Lower lobe of right lung (tissue), 2 donors: ENCODE data around the gene DCC. TPM values are rescaled to one million over a fixed set of nuclear protein-coding genes. Genes with fewer than 3 reads are reported as not detected.
A peak's percentile ranks its signal among the peaks of the same experiment; 100 is the strongest.

Source experiments
- ATAC-seq, 2 donors: fragments of 200-7000 bp; cut with Tn5 transposase; one replicate each; pipeline ENCODE4 v1.9.1; 2020 to 2022; ENCODE audit warnings: mild to moderate bottlenecking in 2 of 2, moderate library complexity in 2 of 2
- DNase-seq: peaks from one replicate; pipeline ENCODE4 v3.0.0-alpha.2; 2020
- H3K27ac ChIP-seq: fragments of 200-600 bp; one replicate; pipeline ENCODE4 v1.8.0; 2022
- H3K27me3 ChIP-seq: fragments of 200-600 bp; one replicate; pipeline ENCODE4 v1.8.0; 2022; ENCODE audit warnings: low read depth
- H3K36me3 ChIP-seq: fragments of 200-600 bp; one replicate; pipeline ENCODE4 v1.8.0; 2022; ENCODE audit warnings: mild to moderate bottlenecking
- H3K4me1 ChIP-seq: fragments of 200-600 bp; one replicate; pipeline ENCODE4 v1.8.0; 2022
- H3K4me3 ChIP-seq: fragments of 200-600 bp; one replicate; pipeline ENCODE4 v1.8.0; 2022; ENCODE audit warnings: mild to moderate bottlenecking
- H3K9me3 ChIP-seq: fragments of 200-600 bp; one replicate; pipeline ENCODE4 v1.8.0; 2022
- CTCF ChIP-seq: fragments of 200-600 bp; IDR thresholded peaks from one replicate; pipeline ENCODE4 v1.8.0; 2022; ENCODE audit warnings: antibody characterized with exemption, mild to moderate bottlenecking
- intact Hi-C: fragments of 100-400 bp; cut with DNase I; formaldehyde crosslinking; loops from one replicate; pipeline ENCODE4 v1.11.0; 2022
- total RNA-seq: library from RNA; stranded (reverse); fragmentation: NEBNext Ultra II Directional; extraction: Animal tissue kit (Norgen Biotek cat#: 25700); gene quantifications from one replicate; pipeline ENCODE4 v1.2.1, GENCODE V29; 2021
- donor health status: DM: no; HTN: yes; CAD: no; lungs with severe emphysema.

DCC gene
- total RNA-seq, 1 donor from 2014 or later: 4.5 TPM

GRCh38 chr18:52948868-52949444 is 609.0 kb downstream of the DCC start:
- Histone ChIP-seq H3K27ac (no peak overlapping the region), H3K9me3 (no peaks in the 10 kb centered on the region), H3K36me3 (no peaks in the 10 kb centered on the region), H3K4me1 (peaks cover 10% of the 10 kb centered on the region), H3K27me3 (no peaks in the 10 kb centered on the region), H3K4me3 (no peak overlapping the region)
- DNase-seq: no peak
- peak; percentile 70 to 94 for ATAC-seq
- no peak for TF ChIP-seq CTCF
- intact Hi-C loops: no loop called here

- Histone ChIP-seq H3K27ac (no peak overlapping the region), H3K4me1 (peaks cover 10% of the 10 kb centered on the region), H3K27me3 (no peaks in the 10 kb centered on the region), H3K36me3 (no peaks in the 10 kb centered on the region), H3K9me3 (no peaks in the 10 kb centered on the region), H3K4me3 (no peak overlapping the region)
- intact Hi-C loops: no loop called here
- TF ChIP-seq CTCF: no peak
- DNase-seq (no peak), ATAC-seq (no peak)
These were observed 610.2 kb downstream of the DCC start for GRCh38 chr18:52950155-52950554.

GRCh38 chr18:52953387-52953786 is 613.4 kb downstream of the DCC start:
- DNase-seq (no peak), ATAC-seq (no peak)
- no peaks in the 10 kb centered on the region for H3K9me3 ChIP-seq
- H3K4me1 ChIP-seq: peaks cover 10% of the 10 kb centered on the region
- TF ChIP-seq CTCF: no peak
- no peak overlapping the region for H3K27ac ChIP-seq
- H3K4me3 ChIP-seq: no peak overlapping the region
- H3K36me3 ChIP-seq: no peaks in the 10 kb centered on the region
- intact Hi-C loops: no loop called here
- no peaks in the 10 kb centered on the region for H3K27me3 ChIP-seq

GRCh38 chr18:52963481-52963880 is 623.5 kb downstream of the DCC start:
- no peak for DNase-seq
- TF ChIP-seq CTCF: no peak
- H3K9me3 ChIP-seq: peaks cover 5% of the 10 kb centered on the region
- no peak overlapping the region for H3K27ac ChIP-seq
- H3K27me3 ChIP-seq: no peaks in the 10 kb centered on the region
- H3K4me3 ChIP-seq: no peak overlapping the region
- no peak for ATAC-seq
- no peaks in the 10 kb centered on the region for H3K4me1 ChIP-seq
- H3K36me3 ChIP-seq: no peaks in the 10 kb centered on the region
- intact Hi-C loops: no loop called here

GRCh38 chr18:52970686-52971085 is 630.7 kb downstream of the DCC start:
- TF ChIP-seq CTCF: no peak
- no peaks in the 10 kb centered on the region for H3K4me1 ChIP-seq
- no peak overlapping the region for H3K4me3 ChIP-seq
- no peaks in the 10 kb centered on the region for H3K27me3 ChIP-seq
- intact Hi-C loops: no loop called here
- DNase-seq: no peak
- ATAC-seq: no peak
- no peak overlapping the region for H3K27ac ChIP-seq
- no peaks in the 10 kb centered on the region for H3K36me3 ChIP-seq
- H3K9me3 ChIP-seq: no peaks in the 10 kb centered on the region

GRCh38 chr18:52971097-52971496 is 631.1 kb downstream of the DCC start:
- H3K27me3 ChIP-seq: no peaks in the 10 kb centered on the region
- H3K9me3 ChIP-seq: no peaks in the 10 kb centered on the region
- no peaks in the 10 kb centered on the region for H3K4me1 ChIP-seq
- TF ChIP-seq CTCF: no peak
- intact Hi-C loops: no loop called here
- no peak overlapping the region for H3K4me3 ChIP-seq
- no peak overlapping the region for H3K27ac ChIP-seq
- no peaks in the 10 kb centered on the region for H3K36me3 ChIP-seq
- ATAC-seq (no peak), DNase-seq (no peak)
